ENCODE measurements around the gene GGT1.

- TF ChIP-seq MAX (IDR thresholded peaks at IDR 0.05) (no peak), CTCF (IDR thresholded peaks at IDR 0.05 in 2 of 3, conservative IDR thresholded peaks at IDR 0.05 in 1 of 3; ENCODE audit: borderline replicate concordance in 1 of 3, insufficient read depth in 1 of 3, low read depth in 2 of 3, low read length in 2 of 3) (no peak), POLR2A (IDR thresholded peaks at IDR 0.05; ENCODE audit: borderline replicate concordance, extremely low read depth, insufficient read depth, insufficient read length) (no peak), YY1 (IDR thresholded peaks at IDR 0.05; ENCODE audit: extremely low read depth, insufficient replicate concordance, low read depth, low read length) (no peak), CEBPB (IDR thresholded peaks at IDR 0.05; ENCODE audit: low read depth) (no peak), ZBTB33 (IDR thresholded peaks at IDR 0.05; ENCODE audit: extremely low read depth, insufficient replicate concordance, low read length) (no peak), EZH2 (IDR thresholded peaks at IDR 0.05) (no peak), POLR2AphosphoS5 (IDR thresholded peaks at IDR 0.05; ENCODE audit: low read depth, low read length) (no peak), RAD21 (IDR thresholded peaks at IDR 0.05; ENCODE audit: low read depth) (no peak), CBX3 (IDR thresholded peaks at IDR 0.05; ENCODE audit: low read depth) (no peak), REST (IDR thresholded peaks at IDR 0.05; ENCODE audit: low read depth) (no peak), EZH2phosphoT487 (IDR thresholded peaks at IDR 0.05; ENCODE audit: borderline replicate concordance) (no peak)
Observed at GRCh38 chr22:24594569-24595120, 8.3 kb upstream of the GGT1 start.
